IgD-negative memory B cell (primary cell): Measurements from ENCODE around the gene HGF. TPM values are rescaled to one million over a fixed set of nuclear protein-coding genes. Genes with fewer than 3 reads are reported as not detected.
A peak's percentile ranks its signal among the peaks of the same experiment; 100 is the strongest.
"Not testable (repeated sequence)": the region's sequence is repeated elsewhere in the genome, so short reads cannot be mapped to it uniquely, and the experiment has no call there.

Experiments used
- H3K27ac Mint-ChIP-seq, 3 donors: one replicate each; pipeline ENCODE4 v1.8.0; 2020 to 2022; ENCODE audit warnings: mild to moderate bottlenecking in 3 of 3, mixed read lengths in 3 of 3, moderate library complexity in 1 of 3
- H3K27me3 Mint-ChIP-seq: one replicate; pipeline ENCODE4 v1.8.0; 2021; ENCODE audit warnings: mixed read lengths
- H3K36me3 Mint-ChIP-seq: one replicate; pipeline ENCODE4 v1.8.0; 2020; ENCODE audit warnings: mild to moderate bottlenecking, mixed read lengths
- H3K4me1 Mint-ChIP-seq, 3 donors: one replicate each; pipeline ENCODE4 v1.8.0; 2020 to 2022; ENCODE audit warnings: mixed read lengths in 3 of 3, mild to moderate bottlenecking in 1 of 3
- H3K4me3 Mint-ChIP-seq, 4 donors: one replicate each; pipeline ENCODE4 v1.8.0; 2020 to 2022; ENCODE audit warnings: mild to moderate bottlenecking in 4 of 4, mixed read lengths in 4 of 4, moderate library complexity in 3 of 4
- H3K9me3 Mint-ChIP-seq, 3 donors: one replicate each; pipeline ENCODE4 v1.8.0; 2020 to 2021; ENCODE audit warnings: mixed read lengths in 3 of 3, mild to moderate bottlenecking in 1 of 3
- polyA plus RNA-seq: library from polyadenylated mRNA; unstranded; fragments of 300-500 nt; fragmentation: Illumina TruSeq; gene quantifications from one replicate; pipeline ENCODE4 v1.2.3, GENCODE V29; 2021

HGF gene
- polyA plus RNA-seq, result not detected

DNA sequence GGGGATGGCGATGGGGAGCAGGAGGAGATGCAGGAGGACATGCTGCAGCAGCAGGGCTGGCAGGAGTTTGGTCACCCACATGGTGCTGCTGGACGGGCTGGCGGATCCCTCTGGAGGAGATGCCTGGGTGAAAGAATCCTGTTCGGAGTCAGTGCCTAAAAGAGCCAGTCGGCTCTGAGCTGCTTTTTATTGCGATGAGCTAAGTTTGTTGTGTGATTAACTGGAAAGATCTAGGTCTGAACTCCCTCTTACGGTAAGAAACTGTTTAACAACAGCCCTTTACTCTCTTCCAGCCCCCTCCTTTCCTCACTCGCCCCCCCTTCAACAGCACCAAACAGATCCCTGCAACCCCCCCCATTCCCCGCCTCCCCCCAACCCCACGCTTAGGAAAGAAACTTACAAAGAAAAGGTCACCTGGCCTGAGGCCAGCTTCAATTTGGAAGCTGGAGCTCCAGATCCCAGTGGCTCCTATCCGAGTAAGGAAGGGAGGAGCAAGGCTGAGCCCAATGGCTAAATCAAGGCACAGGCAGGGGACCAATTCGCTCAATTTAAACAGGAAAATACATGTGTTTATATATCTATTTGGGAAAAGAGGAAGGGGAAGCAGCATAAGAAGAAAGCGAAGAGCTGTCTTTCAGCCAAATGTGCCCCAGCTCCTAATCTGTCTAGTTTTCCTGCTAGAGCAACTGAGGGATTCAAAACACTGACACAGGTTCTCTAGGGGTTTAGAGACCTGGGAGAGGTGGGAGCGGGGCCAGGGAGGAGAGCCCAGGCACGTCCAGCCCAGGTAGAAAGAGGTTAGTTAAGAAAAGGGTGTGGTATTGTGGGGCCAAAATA lies at the start of gene HGF:
HGF (minus strand) TSS at position 157 of the 837 bp plus-strand sequence; CDS start at position 81, 76 bp downstream.
- H3K27me3 Mint-ChIP-seq, result no peaks in the 10 kb centered on the region
- peaks cover 0 to 2% (median 0%) of the 10 kb centered on the region in 3 donors for H3K4me1 Mint-ChIP-seq
- H3K27ac Mint-ChIP-seq, result peak within 1 kb of the TSS in 1 of 3 donors; percentile 9
- no peaks in the 10 kb centered on the region for H3K36me3 Mint-ChIP-seq
- H3K4me3 Mint-ChIP-seq, result peak within 1 kb of the TSS in 1 of 4 donors; percentile 41
- H3K9me3 Mint-ChIP-seq, result peaks cover 0 to 11% (median 6%) of the 10 kb centered on the region in 3 donors

DNA sequence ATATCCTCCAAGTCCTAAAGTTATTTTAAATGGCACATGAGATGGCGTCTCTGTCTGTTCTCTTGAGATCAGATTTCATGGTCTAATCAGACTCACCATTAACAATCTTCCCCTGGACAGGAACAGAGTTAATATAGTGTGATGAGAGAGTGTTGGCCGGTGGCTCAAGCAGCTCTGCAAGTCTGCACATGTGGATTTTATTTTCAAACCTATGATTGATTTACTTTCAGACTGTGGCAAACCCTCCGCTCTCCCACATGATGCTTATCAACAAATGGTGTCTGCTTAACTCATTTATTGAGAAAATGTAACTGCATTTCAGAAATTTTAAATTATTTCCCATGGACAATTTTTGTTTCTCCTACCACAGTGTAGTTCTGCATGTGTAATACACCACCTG lies 46.5 kb upstream of the HGF start:
- Mint-ChIP-seq H3K27me3 (no peaks in the 10 kb centered on the region), H3K36me3 (no peaks in the 10 kb centered on the region), H3K9me3 (peaks cover 3 to 7% (median 5%) of the 10 kb centered on the region in 3 donors), H3K27ac (no peak overlapping the region), H3K4me3 (no peak overlapping the region), H3K4me1 (peaks cover 0 to 3% (median 0%) of the 10 kb centered on the region in 3 donors)

DNA sequence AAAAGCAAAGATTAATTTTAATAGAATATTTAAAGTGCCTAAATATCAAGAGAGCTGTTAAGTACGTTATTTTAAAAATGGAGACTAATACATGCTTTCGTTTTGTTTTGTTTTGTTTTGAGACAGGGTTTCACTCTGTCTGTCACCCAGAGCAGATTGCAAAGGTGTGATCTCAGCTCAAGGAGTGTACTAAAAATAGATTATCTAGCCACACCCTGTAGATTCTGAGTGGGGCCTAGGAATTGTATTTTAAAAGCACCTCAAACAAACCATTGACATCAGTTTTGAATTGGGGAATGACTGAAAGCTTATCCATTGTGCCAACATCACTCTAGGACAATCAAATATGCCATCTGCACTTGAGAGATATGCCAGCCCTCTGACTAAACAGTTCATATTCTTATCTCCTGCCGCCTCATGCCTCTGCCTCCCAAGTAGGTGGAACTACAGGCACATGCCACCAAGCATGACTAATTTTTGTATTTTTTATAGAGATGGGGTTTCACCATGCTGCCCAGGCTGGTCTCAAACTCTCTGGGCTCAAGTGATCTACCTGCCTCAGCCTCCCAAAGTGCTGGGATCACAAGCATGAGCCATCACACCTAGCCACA lies 43.1 kb upstream of the HGF start:
- not testable (repeated sequence) for H3K36me3 Mint-ChIP-seq, H3K4me3 Mint-ChIP-seq, H3K27ac Mint-ChIP-seq, H3K9me3 Mint-ChIP-seq, H3K4me1 Mint-ChIP-seq, H3K27me3 Mint-ChIP-seq

DNA sequence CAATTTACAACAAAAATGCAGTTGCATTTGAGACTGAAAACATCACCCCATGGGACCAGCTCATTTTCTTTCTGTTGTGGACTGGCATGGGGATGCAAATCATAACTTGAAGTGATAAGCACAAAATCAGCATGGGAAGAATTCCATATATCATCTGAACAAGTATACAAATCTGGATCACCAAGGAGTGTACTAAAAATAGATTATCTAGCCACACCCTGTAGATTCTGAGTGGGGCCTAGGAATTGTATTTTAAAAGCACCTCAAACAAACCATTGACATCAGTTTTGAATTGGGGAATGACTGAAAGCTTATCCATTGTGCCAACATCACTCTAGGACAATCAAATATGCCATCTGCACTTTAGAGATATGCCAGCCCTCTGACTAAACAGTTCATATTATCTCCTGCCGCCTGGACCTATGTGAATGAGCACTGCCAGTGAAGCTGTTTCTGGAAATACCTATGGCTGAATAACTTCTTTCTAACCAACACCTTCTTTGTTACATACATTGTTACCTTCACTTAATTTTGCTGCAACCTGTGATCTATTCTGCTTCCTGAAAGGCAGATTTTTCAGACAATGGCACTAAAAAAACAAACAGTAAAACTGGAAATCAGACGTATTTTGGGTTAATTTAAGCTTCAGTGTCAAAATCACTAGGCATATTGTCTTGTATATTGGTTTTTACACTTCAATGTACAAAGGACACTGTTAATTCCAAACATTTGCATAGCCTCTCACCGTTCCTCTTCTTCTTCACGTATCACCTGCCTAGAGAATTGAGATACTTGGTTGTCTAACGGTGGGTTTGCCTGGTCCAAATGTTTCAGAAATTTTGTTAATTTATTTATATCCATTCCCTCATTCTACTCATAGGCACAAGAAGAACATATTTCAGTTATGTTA lies 42.4 kb upstream of the HGF start:
- Mint-ChIP-seq H3K4me1 (peaks cover 0 to 3% (median 0%) of the 10 kb centered on the region in 3 donors), H3K9me3 (peaks cover 4 to 7% (median 5%) of the 10 kb centered on the region in 3 donors), H3K4me3 (no peak overlapping the region), H3K27ac (no peak overlapping the region), H3K27me3 (no peaks in the 10 kb centered on the region), H3K36me3 (no peaks in the 10 kb centered on the region)

DNA sequence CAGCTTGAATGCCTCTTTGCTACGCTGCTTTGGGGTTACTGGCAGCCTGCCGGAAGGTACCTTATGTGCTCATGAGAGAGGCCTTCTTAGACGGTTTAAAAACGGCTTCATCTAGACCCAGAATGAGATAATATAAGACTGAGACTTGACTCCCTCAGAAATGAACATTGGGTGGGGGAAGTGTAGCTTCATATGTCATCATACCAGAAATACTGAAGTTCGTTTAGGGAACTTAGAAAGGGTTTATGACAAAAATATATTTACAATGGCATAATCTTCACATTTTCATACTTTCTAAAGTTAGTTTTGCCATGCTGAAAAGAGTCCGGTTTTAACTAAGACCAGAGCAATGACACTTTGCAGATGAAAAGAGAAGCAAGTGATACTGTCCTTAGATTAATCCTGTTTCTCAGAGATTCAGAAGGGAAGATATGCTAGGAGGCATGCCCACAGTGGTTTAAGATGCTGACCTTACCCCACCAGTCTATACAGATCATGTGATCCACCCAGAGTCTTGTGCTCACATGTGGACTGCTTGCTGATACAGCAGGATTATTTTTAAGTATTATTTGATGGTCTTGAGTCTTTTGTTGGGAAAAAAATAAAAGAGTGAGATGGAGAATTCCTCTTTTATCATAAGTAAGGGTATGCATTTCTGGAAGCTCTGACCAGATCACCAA lies 40.8 kb upstream of the HGF start:
- Mint-ChIP-seq H3K9me3 (peaks cover 0 to 5% (median 4%) of the 10 kb centered on the region in 3 donors), H3K27ac (no peak overlapping the region), H3K4me3 (no peak overlapping the region), H3K27me3 (no peaks in the 10 kb centered on the region), H3K36me3 (no peaks in the 10 kb centered on the region), H3K4me1 (peaks cover 0 to 3% (median 0%) of the 10 kb centered on the region in 3 donors)

DNA sequence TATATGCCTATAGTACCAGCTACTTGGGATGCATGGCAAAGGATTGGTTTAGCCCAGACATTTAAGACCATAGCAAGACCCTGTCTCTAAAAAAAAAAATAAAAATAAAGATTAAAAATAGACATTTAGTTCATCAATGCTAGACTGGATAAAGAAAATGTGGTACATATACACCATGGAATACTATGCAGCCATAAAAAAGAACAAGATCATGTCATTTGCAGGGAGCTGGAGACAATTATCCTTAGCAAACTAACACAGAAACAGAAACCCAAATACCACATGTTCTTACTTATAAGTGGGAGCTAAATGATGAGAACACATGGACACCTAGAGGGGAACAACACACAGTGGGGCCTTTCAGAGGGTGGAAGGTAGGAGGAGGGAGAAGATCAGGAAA lies 38.5 kb upstream of the HGF start:
- H3K9me3 Mint-ChIP-seq, H3K27me3 Mint-ChIP-seq, H3K27ac Mint-ChIP-seq, H3K4me1 Mint-ChIP-seq, H3K4me3 Mint-ChIP-seq, H3K36me3 Mint-ChIP-seq: not testable (repeated sequence)

DNA sequence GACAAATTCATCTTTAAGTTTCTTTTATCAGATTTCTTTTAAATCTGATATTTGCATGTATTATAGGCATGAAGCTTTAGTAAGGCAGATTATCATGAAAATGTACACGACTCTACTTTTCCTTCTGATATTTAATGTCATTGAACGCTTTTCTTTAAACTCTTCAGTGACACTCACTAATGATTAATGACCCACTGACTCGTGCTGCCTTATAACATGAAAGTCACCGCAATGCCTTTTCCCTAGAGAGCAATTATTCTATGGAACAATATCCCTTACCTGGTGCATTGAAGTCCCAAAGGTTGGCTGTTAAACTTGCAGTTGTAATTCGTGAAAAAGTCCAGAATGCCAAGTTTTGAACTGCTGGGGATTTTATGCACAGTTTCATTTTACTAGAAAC lies 33.4 kb upstream of the HGF start:
- Mint-ChIP-seq H3K4me3 (no peak overlapping the region), H3K36me3 (no peaks in the 10 kb centered on the region), H3K27ac (no peak overlapping the region), H3K4me1 (no peaks in the 10 kb centered on the region), H3K27me3 (no peaks in the 10 kb centered on the region), H3K9me3 (peaks cover 0 to 3% (median 2%) of the 10 kb centered on the region in 3 donors)

DNA sequence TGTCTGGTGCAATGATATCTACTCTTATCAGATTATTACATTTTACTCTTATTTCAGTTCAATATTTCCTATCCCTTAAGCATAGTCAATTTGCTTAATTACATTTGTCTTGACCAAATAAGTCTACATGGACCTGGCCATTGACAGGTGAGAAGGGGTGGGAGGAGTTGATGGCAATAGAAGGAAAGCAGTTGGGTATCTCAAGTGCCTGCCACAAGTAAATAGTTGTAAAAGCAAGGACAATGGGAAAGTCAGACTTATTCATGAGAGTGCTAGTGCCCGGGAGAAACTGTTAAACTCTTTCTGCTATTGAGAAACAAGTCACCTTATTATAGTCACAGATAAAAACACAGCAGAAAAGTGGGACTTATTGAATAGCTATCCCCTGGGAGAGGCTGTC lies 32.4 kb upstream of the HGF start:
- Mint-ChIP-seq H3K36me3 (no peaks in the 10 kb centered on the region), H3K4me3 (no peak overlapping the region), H3K27ac (no peak overlapping the region), H3K9me3 (peaks cover 0 to 3% (median 2%) of the 10 kb centered on the region in 3 donors), H3K27me3 (no peaks in the 10 kb centered on the region), H3K4me1 (no peaks in the 10 kb centered on the region)

DNA sequence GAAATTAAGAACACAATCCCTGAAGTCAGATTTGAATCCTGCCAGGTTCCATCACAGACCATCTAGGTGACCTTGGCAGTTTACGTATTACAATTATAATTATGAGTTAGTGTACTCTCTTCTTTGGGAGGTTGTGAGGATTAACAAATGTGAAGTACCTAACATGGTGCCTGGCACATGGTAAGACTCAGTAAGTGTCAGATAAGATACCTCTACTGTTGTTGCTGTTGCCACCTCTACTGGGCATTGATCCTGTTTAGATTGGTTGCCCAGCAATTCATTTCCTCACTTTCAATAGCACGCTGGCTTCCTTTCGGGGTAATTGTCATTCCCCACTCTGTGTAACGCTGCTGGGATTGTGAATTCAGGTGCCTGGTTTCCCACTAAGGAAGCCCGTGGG lies 31.7 kb upstream of the HGF start:
- Mint-ChIP-seq H3K4me1 (no peaks in the 10 kb centered on the region), H3K27me3 (no peaks in the 10 kb centered on the region), H3K9me3 (peaks cover 0 to 3% (median 2%) of the 10 kb centered on the region in 3 donors), H3K27ac (no peak overlapping the region), H3K36me3 (no peaks in the 10 kb centered on the region), H3K4me3 (no peak overlapping the region)

DNA sequence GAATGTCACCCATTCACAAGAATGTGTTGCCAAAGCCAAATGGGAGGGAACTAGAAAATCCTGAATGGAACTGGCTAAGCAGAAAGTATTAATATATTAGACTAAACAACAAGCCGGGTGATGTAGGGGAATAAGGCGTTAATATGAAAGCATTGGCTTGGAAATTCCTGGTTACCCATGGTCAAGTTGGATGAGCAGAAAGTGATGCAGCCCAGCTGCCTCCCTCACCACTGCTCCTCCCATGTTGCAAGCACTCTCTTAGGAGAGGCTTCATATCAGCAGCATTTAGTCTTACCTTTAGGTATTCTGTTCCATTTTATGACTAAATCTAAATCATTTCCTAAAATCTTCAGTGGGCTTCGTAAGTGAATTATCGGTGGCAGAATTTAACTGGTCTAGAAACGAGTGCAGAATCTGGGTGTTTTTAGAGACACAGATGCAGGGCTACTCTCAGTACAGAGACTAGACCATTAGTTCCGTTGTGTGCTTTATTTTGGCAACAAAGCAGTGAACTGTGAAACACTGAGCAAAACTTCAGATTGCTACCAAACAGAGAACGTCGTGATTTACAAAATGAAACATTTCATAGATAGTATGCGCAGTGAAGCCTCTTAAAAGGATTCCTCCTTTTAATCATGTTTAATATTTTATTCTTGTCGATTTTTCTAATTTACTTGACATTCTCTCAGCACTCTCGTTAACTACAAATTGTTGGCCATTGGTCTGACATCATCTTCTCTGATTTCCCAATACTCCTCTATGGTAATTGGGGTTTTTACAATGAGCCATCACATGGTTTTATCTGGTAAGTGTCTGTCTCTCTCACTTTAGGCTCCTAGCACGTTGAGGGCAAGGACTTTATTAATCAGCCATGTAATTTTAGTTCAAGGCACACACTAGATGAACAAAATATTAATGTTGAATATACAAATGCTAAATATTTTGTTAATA lies 22.0 kb upstream of the HGF start:
- Mint-ChIP-seq H3K9me3 (no peaks in the 10 kb centered on the region), H3K27ac (no peak overlapping the region), H3K27me3 (no peaks in the 10 kb centered on the region), H3K4me3 (peak overlapping the region in 1 of 4 donors; percentile 39), H3K4me1 (no peaks in the 10 kb centered on the region), H3K36me3 (no peaks in the 10 kb centered on the region)

DNA sequence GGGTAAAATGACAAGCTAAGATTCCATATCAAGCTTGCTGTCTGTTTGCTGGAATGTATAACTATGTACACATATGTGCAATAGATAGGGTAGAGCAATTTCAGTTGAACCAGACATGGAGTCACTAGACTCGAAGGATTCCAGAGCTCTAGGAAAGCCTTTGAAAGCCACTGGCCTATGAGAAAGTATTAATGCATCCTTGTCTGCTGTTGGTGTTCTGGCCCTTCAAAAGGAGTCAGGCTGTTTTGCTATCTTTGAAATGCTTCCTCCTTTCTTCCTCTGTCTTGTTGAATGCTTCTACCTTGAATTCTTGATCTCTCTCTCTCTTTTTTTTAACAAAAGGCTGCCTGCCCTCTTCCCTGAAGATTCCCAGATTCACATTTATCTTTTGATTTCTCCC lies 20.8 kb upstream of the HGF start:
- no peaks in the 10 kb centered on the region for H3K36me3 Mint-ChIP-seq

DNA sequence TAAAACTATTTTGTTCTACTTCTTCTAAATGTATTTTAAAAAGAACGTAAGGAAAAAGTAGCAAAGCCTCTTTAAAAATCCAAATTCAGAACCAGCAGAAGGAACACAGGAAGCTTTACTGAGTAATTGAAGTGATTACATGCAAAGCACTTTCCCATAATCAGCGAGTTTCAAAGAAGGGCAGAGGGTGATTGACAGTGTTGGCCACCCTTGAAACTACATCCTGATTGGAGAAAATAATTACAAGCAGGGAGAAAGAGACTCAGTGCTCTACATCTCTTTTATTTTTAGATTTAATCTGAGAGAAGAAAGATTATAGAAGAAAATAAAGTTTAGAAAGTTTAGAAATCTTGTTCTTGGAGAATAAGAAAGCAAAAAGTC lies 20.3 kb upstream of the HGF start:
- no peaks in the 10 kb centered on the region for H3K9me3 Mint-ChIP-seq
- no peak overlapping the region for H3K27ac Mint-ChIP-seq
- no peaks in the 10 kb centered on the region for H3K4me1 Mint-ChIP-seq
- no peak overlapping the region for H3K4me3 Mint-ChIP-seq
- no peaks in the 10 kb centered on the region for H3K36me3 Mint-ChIP-seq
- H3K27me3 Mint-ChIP-seq, result no peaks in the 10 kb centered on the region

More for the DNA sequence above, 20.8 kb upstream of the HGF start:
- H3K4me3 Mint-ChIP-seq, result no peak overlapping the region
- H3K9me3 Mint-ChIP-seq, result no peaks in the 10 kb centered on the region
- H3K27me3 Mint-ChIP-seq, result no peaks in the 10 kb centered on the region
- no peaks in the 10 kb centered on the region for H3K4me1 Mint-ChIP-seq
- H3K27ac Mint-ChIP-seq, result no peak overlapping the region

DNA sequence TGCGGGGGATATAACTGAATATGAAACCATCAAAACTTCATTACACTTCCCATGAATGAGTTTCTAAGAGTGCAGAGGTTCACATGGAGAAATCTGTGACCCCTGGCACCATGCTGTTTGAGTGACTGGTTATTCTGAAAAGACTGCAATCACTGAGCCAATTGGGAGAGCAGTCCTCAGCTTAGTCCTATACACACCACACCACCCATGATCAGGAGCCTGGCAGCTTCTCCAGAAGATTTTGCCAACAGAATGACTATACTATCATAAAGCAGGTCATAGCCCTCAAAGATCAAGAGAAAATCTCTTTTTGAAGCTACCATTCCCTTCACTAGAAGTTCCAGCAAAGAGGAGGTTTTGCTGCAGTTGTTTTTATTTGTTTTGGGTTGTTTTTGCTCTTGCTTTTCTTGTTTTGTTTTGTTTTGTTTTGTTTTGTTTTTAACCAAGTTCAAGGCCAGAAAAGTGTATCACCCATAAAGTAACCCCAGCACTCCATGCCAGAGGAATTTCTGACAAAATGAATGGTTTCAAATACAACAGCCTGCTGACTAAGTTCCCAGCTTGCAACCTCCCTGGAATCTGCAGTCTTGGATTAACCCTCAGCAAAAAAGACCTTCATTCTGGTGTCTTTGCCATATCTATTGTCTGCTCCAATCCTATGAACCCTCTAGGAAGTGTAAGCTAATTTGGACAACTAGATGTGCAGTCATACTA lies 19.7 kb upstream of the HGF start:
- H3K4me1 Mint-ChIP-seq, result no peaks in the 10 kb centered on the region
- no peaks in the 10 kb centered on the region for H3K27me3 Mint-ChIP-seq
- H3K27ac Mint-ChIP-seq, result no peak overlapping the region
- no peaks in the 10 kb centered on the region for H3K9me3 Mint-ChIP-seq
- H3K36me3 Mint-ChIP-seq, result no peaks in the 10 kb centered on the region
- H3K4me3 Mint-ChIP-seq, result no peak overlapping the region
